ENCODE results near the gene SOCS1. TPM values are rescaled to one million over a fixed set of nuclear protein-coding genes. Genes with fewer than 3 reads are reported as not detected.
A peak's percentile ranks its signal among the peaks of the same experiment; 100 is the strongest.

Gene SOCS1
- total and polyA plus RNA-seq, 12 donors: 0.60 to 12.2 (median 2.5) TPM

DNA sequence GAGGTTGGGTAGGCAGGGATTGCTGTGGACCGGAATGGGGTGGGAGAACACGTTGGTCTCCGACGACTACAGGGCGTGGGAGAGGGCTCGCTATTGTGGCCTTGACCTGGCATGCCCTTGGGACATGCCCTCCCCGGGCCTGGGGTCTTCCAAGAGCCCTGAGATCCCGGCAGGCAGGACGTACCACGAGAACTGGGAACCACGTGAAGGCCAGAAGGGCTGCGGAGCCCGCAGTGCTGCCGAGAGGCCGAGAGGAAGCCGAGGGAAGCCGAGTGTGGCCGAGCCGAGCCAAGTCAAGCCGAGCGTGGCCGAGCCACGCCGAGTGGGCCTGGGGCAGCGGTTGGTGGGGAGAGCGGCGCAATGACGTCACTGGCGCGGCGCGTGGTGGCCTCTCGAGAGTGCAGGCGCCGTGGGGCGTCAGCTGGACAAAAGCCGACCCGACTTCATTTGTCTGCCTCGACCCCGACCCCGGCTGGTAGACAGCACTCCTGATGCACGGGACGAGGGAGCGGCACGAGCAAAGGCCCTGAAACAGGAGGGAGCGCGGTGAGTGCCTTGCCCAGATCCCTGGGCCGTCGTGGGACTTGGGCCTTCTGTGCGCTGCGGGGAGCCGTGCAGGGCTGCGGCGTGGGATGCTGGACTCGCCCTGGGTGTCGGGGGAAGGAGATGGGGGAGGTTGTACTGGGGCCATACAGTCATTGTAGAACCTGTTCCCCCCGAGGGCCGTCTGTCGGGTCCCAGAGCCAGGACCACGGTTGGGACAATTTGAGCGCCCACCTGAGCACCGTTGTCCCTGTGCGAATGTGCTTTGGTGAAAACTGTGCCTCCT lies 6.6 kb downstream of the SOCS1 start:
- 91 to 93% methylated on average over 63 of the region's 63 CpGs for WGBS, 2 donors
- peak in 2 of 8 donors; percentile 8 to 18 for ATAC-seq
- intact Hi-C loops (cut with DNase I): loop anchor here in 3 of 10 donors (10.0 kb wide), 2 partner anchors 115 to 145 kb away; no protein-coding TSS in a partner anchor
- Histone ChIP-seq H3K27ac (no peak overlapping the region), H3K4me3 (no peak overlapping the region), H3K27me3 (no peaks in the 10 kb centered on the region), H3K4me1 (peaks cover 0 to 37% (median 5%) of the 10 kb centered on the region in 9 donors), H3K9me3 (no peaks in the 10 kb centered on the region), H3K36me3 (peaks cover 0 to 27% (median 0%) of the 10 kb centered on the region in 9 donors)
- TF ChIP-seq CTCF (IDR thresholded peaks at IDR 0.05): no peak
- DNase-seq: no peak

- no peak for TF ChIP-seq CTCF (IDR thresholded peaks at IDR 0.05)
- no peaks in the 10 kb centered on the region for H3K9me3 ChIP-seq
- H3K4me3 ChIP-seq: no peak overlapping the region
- DNase-seq (no peak), ATAC-seq (no peak)
- intact Hi-C loops (cut with DNase I): no loop called here
- peaks cover 0 to 14% (median 0%) of the 10 kb centered on the region in 9 donors for H3K36me3 ChIP-seq
- H3K27ac ChIP-seq: no peak overlapping the region
- no peaks in the 10 kb centered on the region for H3K27me3 ChIP-seq
- H3K4me1 ChIP-seq: peaks cover 0 to 24% (median 0%) of the 10 kb centered on the region in 9 donors
- 94% methylated on average over 8 of the region's 8 CpGs for WGBS, 2 donors
Observed at GRCh38 chr16:11248133-11248532, 7.9 kb downstream of the SOCS1 start.

- H3K4me1 ChIP-seq: peaks cover 0 to 10% (median 0%) of the 10 kb centered on the region in 9 donors
- TF ChIP-seq CTCF (IDR thresholded peaks at IDR 0.05): no peak
- H3K27ac ChIP-seq: no peak overlapping the region
- ATAC-seq: no peak
- intact Hi-C loops (cut with DNase I): no loop called here
- H3K4me3 ChIP-seq: no peak overlapping the region
- DNase-seq: no peak
- no peaks in the 10 kb centered on the region for H3K36me3 ChIP-seq
- H3K27me3 ChIP-seq: no peaks in the 10 kb centered on the region
- H3K9me3 ChIP-seq: no peaks in the 10 kb centered on the region
Observed at GRCh38 chr16:11245988-11246387, 10.0 kb downstream of the SOCS1 start.

- Histone ChIP-seq H3K4me1 (peaks cover 0 to 17% (median 0%) of the 10 kb centered on the region in 9 donors), H3K9me3 (no peaks in the 10 kb centered on the region), H3K36me3 (no peaks in the 10 kb centered on the region), H3K4me3 (no peak overlapping the region), H3K27me3 (no peaks in the 10 kb centered on the region), H3K27ac (no peak overlapping the region)
- WGBS, 2 donors: 84 to 86% methylated on average over 5 of the region's 5 CpGs
- DNase-seq (no peak), ATAC-seq (no peak)
- TF ChIP-seq CTCF (IDR thresholded peaks at IDR 0.05): no peak
- intact Hi-C loops (cut with DNase I): no loop called here
Observed at GRCh38 chr16:11245222-11245737, 10.7 kb downstream of the SOCS1 start.

Measured in heart right ventricle (tissue), 16 donors.